Cardiac fibroblast (primary cell): Measurements from ENCODE around the gene KYAT1.

Source experiments
- DNase-seq, 2 donors: peaks; one replicate each; pipeline versions ENCODE4 v3.0.0 to v3.0.0-alpha.2; 2010; ENCODE audit warnings: low read depth in 2 of 2
- H3K4me3 ChIP-seq, 2 donors: replicated peaks in 1 of 2; 1 replicate in 1 of 2; 2 replicates in 1 of 2; pipeline ENCODE4 v1.5.1; 2011; ENCODE audit warnings: low read depth in 2 of 2, low read length in 2 of 2, mild to moderate bottlenecking in 2 of 2, moderate library complexity in 1 of 2
- CTCF ChIP-seq: IDR thresholded peaks from one replicate; pipeline ENCODE4 v1.5.1; 2011; ENCODE audit warnings: low read depth, mild to moderate bottlenecking, low read length, inconsistent platforms

The KYAT1 gene

GRCh38 chr9:128881884-128882676, at the start of gene KYAT1, which contains the start of gene LRRC8A:
Gene KYAT1 (minus strand): TSS chr9:128881950. CDS start chr9:128845405, 36,545 bp downstream.
Gene LRRC8A (plus strand): TSS chr9:128882133. CDS start chr9:128907165, 25,032 bp downstream.
- no peak for TF ChIP-seq CTCF
- H3K4me3 ChIP-seq = peak within 1 kb of the TSS; percentile 66 to 88
- DNase-seq = peak; percentile 95

GRCh38 chr9:128929560-128929959, 47.8 kb upstream of the KYAT1 start:
- DNase-seq = no peak
- no peak overlapping the region for H3K4me3 ChIP-seq
- no peak for TF ChIP-seq CTCF

GRCh38 chr9:128928624-128929023, 46.9 kb upstream of the KYAT1 start:
- H3K4me3 ChIP-seq = no peak overlapping the region
- TF ChIP-seq CTCF = no peak
- DNase-seq = no peak

- DNase-seq = peak; percentile 56 to 59
- no peak overlapping the region for H3K4me3 ChIP-seq
- peak; percentile 86 for TF ChIP-seq CTCF
These were observed 46.1 kb upstream of the KYAT1 start for GRCh38 chr9:128927731-128928411.

GRCh38 chr9:128923493-128923883, 41.7 kb upstream of the KYAT1 start:
- H3K4me3 ChIP-seq = no peak overlapping the region
- no peak for TF ChIP-seq CTCF
- DNase-seq = no peak

GRCh38 chr9:128921881-128922763, 40.4 kb upstream of the KYAT1 start:
- TF ChIP-seq CTCF = no peak
- peak; percentile 53 to 83 for DNase-seq
- peak overlapping the region; percentile 37 to 58 for H3K4me3 ChIP-seq
